NB4 (cell line): ENCODE results near the gene FCSK.

Experiments
- DNase-seq: peaks from one replicate; pipeline ENCODE4 v3.0.0; 2010; ENCODE audit warnings: low read depth
- H3K4me3 ChIP-seq: one replicate; pipeline ENCODE4 v1.5.1; 2011; ENCODE audit warnings: mild to moderate bottlenecking, low read depth, low read length, moderate library complexity
- MYC ChIP-seq: IDR thresholded peaks from 2 replicates; pipeline ENCODE4 v1.6.1; 2011; ENCODE audit warnings: low read depth, low read length
- POLR2A ChIP-seq: IDR thresholded peaks from 2 replicates; pipeline ENCODE4 v1.6.1; 2011; ENCODE audit warnings: mild to moderate bottlenecking; ENCODE audit not compliant: insufficient read length; ENCODE audit errors: extremely low read depth
- TF ChIP-seq, protein P1 (sequence below): IDR thresholded peaks from 2 replicates; pipeline ENCODE4 v1.6.1; 2011; ENCODE audit warnings: low read depth, low read length
- TF ChIP-seq, protein P2 (sequence below): IDR thresholded peaks from one replicate; pipeline ENCODE4 v1.5.1; 2012; ENCODE audit warnings: low read depth, low read length

The FCSK gene

DNA sequence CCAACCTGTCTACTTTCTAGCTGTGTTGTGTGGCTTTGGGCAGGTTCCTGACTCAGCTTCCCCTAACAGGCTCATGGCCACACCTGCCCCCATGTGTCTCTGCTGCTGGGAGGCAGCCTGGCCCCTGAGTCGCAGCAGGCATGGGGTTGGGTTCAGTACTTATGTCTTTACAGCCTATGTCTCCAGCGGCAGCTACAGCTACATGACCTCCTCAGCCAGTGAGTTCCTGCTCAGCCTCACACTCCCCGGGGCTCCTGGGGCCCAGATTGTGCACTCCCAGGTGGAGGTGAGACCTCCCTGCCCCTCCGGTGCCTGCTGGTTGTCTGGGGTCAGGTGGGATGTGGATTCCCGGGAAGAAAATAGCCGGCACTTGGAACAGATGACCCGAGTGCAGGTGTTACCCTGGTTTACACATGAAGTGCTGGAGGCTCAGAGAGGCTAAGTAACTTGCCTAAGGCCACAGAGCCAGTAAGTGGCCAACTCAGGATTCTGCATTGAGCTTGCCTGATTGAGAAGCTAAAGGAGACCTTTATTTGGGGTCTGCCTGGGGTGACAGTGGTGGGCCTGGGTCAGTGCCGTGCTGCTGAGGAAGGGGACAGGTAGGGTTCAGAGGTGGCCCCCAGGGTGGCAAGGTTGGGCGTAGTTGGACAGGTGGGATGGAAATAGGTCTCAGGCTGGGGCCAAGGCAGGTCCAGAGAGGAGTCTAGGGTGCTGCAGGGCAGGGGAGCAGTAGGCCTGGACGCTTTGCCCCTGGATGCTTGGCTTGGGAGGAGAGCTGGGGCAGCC is 15.9 kb downstream of the FCSK start:
- no peak for DNase-seq
- H3K4me3 ChIP-seq = no peak overlapping the region
- TF ChIP-seq POLR2A = no peak
- TF ChIP-seq, protein P1, sequence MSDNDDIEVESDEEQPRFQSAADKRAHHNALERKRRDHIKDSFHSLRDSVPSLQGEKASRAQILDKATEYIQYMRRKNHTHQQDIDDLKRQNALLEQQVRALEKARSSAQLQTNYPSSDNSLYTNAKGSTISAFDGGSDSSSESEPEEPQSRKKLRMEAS = no peak
- no peak for TF ChIP-seq MYC
- TF ChIP-seq, protein P2, sequence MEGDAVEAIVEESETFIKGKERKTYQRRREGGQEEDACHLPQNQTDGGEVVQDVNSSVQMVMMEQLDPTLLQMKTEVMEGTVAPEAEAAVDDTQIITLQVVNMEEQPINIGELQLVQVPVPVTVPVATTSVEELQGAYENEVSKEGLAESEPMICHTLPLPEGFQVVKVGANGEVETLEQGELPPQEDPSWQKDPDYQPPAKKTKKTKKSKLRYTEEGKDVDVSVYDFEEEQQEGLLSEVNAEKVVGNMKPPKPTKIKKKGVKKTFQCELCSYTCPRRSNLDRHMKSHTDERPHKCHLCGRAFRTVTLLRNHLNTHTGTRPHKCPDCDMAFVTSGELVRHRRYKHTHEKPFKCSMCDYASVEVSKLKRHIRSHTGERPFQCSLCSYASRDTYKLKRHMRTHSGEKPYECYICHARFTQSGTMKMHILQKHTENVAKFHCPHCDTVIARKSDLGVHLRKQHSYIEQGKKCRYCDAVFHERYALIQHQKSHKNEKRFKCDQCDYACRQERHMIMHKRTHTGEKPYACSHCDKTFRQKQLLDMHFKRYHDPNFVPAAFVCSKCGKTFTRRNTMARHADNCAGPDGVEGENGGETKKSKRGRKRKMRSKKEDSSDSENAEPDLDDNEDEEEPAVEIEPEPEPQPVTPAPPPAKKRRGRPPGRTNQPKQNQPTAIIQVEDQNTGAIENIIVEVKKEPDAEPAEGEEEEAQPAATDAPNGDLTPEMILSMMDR = no peak

DNA sequence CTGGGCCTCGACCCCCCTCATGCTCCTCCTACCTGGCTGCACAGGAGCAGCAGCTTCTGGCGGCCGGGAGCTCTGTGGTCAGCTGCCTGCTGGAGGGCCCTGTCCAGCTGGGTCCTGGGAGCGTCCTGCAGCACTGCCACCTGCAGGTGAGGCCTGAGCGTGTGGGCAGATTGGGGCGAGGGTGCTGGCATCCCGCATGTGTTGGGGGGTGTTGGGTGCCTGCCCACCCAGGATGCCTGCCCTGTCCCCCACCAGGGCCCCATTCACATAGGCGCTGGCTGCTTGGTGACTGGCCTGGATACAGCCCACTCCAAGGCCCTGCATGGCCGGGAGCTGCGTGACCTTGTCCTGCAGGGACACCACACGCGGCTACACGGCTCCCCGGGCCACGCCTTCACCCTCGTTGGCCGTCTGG is 16.5 kb downstream of the FCSK start:
- no peak for DNase-seq
- no peak for TF ChIP-seq MYC
- TF ChIP-seq POLR2A = no peak
- TF ChIP-seq, protein P1 = no peak
- TF ChIP-seq, protein P2 = no peak
- no peak overlapping the region for H3K4me3 ChIP-seq

DNA sequence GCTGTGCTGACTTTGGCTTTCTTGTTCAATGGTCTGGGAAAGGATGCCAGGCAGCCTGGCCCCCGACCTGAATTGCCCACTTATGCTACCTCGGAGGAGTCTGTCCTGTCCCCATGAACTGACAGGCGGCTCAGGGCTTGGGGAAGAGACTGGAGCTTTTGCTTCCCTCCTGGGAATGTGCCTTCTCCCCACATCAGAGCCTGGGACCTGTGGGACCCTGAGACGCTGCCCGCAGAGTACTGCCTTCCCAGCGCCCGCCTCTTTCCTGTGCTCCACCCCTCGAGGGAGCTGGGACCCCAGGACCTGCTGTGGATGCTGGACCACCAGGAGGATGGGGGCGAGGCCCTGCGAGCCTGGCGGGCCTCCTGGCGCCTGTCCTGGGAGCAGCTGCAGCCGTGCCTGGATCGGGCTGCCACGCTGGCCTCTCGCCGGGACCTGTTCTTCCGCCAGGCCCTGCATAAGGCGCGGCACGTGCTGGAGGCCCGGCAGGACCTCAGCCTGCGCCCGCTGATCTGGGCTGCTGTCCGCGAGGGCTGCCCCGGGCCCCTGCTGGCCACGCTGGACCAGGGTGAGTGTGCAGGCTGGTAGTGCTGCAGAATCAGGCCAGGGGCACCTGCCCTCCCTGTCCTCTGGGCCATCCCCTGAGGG is 18.5 kb downstream of the FCSK start:
- DNase-seq = no peak
- no peak overlapping the region for H3K4me3 ChIP-seq
- TF ChIP-seq, protein P2 = no peak
- TF ChIP-seq POLR2A (no peak), MYC (no peak)
- TF ChIP-seq, protein P1 = no peak

DNA sequence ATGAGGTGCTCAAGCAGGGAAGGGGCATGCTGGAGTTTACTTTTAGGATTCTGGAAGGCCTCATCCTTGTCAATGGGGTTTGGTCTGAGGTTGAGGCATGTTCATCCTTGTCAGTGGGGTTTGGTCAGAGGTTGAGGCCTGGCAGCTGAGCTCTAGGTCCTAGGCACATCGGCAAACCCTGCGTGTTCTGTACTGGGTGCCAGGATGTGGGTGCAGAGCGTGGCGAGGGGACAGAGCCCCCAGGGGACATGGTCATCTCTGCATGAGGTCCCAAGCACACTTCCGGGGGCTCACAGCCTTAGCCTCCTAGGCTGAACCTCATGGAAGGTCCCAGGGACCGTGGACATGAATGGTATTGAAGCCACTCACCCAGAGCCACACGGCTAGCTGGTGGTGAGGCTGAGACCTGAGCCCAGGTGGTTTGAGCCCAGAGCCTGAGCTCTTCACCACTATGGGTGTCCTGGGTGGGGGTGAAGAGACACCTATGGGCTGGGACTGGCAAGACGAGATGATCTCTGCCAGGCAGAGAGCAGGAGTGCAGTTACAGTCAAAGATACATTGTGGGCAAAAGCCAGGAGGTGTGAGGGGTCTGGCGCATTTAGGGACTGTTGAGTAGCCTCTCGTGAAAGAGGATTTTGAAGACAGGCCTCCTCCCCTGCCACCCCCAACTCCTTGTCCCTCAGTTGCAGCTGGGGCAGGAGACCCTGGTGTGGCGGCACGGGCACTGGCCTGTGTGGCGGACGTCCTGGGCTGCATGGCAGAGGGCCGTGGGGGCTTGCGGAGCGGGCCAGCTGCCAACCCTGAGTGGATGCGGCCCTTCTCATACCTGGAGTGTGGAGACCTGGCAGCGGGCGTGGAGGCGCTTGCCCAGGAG is 19.3 kb downstream of the FCSK start:
- no peak overlapping the region for H3K4me3 ChIP-seq
- no peak for TF ChIP-seq POLR2A
- TF ChIP-seq, protein P1 = no peak
- TF ChIP-seq, protein P2 = peak; percentile 13
- peak; percentile 37 for DNase-seq

DNA sequence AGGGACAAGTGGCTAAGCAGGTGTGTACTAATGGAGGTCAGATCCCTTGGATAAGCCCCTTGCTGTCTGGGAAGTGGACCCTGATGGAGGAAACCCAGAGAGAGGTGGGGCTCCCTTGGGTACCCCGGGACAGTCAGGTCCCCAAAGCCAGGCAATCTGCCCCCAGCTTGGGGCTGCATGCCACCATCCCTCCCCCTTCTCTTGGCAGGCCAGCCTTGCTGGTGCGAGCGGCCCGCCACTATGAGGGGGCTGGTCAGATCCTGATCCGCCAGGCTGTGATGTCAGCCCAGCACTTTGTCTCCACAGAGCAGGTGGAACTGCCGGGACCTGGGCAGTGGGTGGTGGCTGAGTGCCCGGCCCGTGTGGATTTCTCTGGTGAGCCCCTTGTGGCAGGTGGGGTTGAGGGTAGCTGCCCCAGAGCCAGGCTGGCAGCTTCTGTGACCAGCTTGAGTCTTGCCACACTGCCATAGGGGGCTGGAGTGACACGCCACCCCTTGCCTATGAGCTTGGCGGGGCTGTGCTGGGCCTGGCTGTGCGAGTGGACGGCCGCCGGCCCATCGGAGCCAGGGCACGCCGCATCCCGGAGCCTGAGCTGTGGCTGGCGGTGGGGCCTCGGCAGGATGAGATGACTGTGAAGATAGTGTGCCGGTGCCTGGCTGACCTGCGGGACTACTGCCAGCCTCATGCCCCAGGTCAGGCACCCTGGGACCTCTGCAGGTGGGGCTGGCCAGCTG is 20.1 kb downstream of the FCSK start:
- no peak for TF ChIP-seq POLR2A
- TF ChIP-seq, protein P2 = no peak
- TF ChIP-seq, protein P1 = no peak
- no peak for TF ChIP-seq MYC
- no peak for DNase-seq

More for the DNA sequence above, 20.1 kb downstream of the FCSK start:
- no peak overlapping the region for H3K4me3 ChIP-seq
